ENCODE results near the gene SNRPB.

- no peak for TF ChIP-seq CTCF (IDR thresholded peaks at IDR 0.05)
- TF ChIP-seq POLR2AphosphoS5 (IDR thresholded peaks at IDR 0.05; ENCODE audit: low read depth, low read length), result no peak
Measured at GRCh38 chr20:2453792-2454191, 16.8 kb downstream of the SNRPB start.
